NT2/D1 (cell line): ENCODE data around the gene PRAMEF1.

Experiments used
- SUZ12 ChIP-seq: IDR thresholded peaks from 2 replicates; pipeline ENCODE4 v1.6.1; 2011; ENCODE audit not compliant: insufficient read length, insufficient read depth; ENCODE audit errors: extremely low read depth
- YY1 ChIP-seq: IDR thresholded peaks from 2 replicates; pipeline ENCODE4 v1.6.1; 2011; ENCODE audit not compliant: insufficient read length, insufficient read depth
- ZNF274 ChIP-seq: IDR thresholded peaks from 2 replicates; pipeline ENCODE4 v1.6.1; 2011; ENCODE audit warnings: mild to moderate bottlenecking, low read depth, low read length

DNA sequence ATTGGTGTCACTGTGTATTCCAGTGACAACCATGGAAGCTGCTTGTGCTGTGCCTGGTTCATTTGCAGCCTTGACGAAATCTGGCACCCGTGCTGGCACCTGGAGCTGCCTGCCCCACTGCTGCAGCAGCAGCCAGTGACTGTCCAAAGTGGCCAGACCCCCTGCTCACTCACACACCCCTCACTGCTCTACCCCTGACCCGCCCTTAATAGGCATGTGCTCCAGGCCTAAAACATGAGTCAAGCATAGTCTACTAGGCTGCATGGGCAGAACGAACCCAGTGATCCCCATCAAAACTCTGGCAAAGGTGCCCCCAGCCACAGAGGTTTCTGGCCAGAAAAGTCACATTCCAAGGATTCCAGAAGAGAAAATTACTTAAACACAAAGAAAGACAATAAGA, 7.7 kb downstream of the PRAMEF1 start:
- TF ChIP-seq YY1 = no peak
- no peak for TF ChIP-seq ZNF274
- no peak for TF ChIP-seq SUZ12
